NT2/D1 (cell line): ENCODE data around the gene TOR1AIP2.

Experiments used
- YY1 ChIP-seq: IDR thresholded peaks from 2 replicates; pipeline ENCODE4 v1.6.1; 2011; ENCODE audit not compliant: insufficient read length, insufficient read depth
- ZNF274 ChIP-seq: IDR thresholded peaks from 2 replicates; pipeline ENCODE4 v1.6.1; 2011; ENCODE audit warnings: mild to moderate bottlenecking, low read depth, low read length

GRCh38 chr1:179814546-179814838 lies 63.1 kb downstream of the TOR1AIP2 start:
- TF ChIP-seq ZNF274 (no peak), YY1 (no peak)
